GM19372 (cell line): Measurements from ENCODE around the gene CLMN.
"Not testable (repeated sequence)": the region's sequence is repeated elsewhere in the genome, so short reads cannot be mapped to it uniquely, and the experiment has no call there.

ENCODE experiments used
- ATAC-seq: cut with Tn5 transposase; IDR thresholded peaks from one replicate; pipeline ENCODE4 v1.9.1; 2021; ENCODE audit warnings: mild to moderate bottlenecking, low read depth, moderate library complexity; ENCODE audit not compliant: unreplicated experiment

The CLMN gene

GRCh38 chr14:95206534-95206933 lies 113.2 kb downstream of the CLMN start:
- ATAC-seq: no peak

DNA sequence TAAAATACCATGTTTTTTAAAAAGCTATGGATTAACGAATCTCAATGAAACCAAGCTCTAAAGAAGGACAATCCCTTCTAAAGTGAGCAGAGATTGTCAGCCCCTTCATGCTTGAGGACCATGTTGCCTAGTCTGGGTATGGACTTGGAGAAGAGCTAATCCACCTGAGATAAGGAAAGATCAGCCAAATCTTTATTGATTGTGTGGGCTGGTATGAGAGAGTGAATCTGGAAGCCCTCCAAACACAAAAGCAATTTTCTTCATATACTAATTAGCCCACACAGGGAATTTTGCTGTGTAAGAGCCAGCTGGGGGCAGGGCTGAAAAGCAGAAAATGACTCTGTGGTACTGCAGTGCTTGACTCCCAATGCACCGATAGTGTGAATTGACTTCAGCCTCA lies 115.0 kb downstream of the CLMN start:
- ATAC-seq: no peak

DNA sequence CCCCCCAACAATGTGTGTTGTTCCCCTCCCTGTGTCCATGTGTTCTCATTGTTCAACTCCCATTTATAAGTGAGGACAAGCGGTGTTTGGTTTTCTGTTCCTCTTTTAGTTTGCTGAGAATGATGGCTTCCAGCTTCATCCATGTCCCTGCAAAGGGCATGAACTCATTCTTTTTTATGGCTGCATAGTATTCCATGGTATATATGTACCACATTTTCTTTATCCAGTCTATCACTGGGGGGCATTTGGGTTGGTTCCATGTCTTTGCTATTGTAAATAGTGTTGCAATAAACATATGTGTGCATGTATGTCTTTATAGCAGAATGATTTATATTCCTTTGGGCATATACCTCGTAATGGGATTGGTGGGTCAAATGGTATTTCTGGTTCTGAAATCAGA lies 118.0 kb downstream of the CLMN start:
- ATAC-seq: not testable (repeated sequence)

GRCh38 chr14:95200404-95200803 lies 119.3 kb downstream of the CLMN start:
- ATAC-seq: no peak

GRCh38 chr14:95199298-95199983 lies 120.3 kb downstream of the CLMN start:
- no peak for ATAC-seq

DNA sequence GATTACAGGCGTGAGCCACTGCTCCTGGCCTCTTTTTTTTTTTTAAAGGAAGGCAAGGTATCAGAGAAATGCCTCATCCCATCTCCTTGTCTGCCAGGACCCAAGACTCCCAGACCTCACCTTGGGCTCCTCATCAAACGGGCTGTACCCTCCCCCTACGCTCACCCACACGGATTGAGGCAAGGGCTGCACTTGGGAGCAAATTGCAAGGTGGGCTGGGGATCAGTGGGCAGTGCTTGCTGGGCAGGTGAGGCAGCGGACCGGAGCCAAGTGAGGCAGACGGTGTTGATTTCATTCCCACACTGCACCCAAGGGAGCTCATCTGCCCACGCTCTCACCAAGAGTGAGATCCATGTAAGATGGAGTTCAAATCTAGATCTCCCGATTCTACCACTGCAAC lies 121.4 kb downstream of the CLMN start:
- ATAC-seq: no peak

DNA sequence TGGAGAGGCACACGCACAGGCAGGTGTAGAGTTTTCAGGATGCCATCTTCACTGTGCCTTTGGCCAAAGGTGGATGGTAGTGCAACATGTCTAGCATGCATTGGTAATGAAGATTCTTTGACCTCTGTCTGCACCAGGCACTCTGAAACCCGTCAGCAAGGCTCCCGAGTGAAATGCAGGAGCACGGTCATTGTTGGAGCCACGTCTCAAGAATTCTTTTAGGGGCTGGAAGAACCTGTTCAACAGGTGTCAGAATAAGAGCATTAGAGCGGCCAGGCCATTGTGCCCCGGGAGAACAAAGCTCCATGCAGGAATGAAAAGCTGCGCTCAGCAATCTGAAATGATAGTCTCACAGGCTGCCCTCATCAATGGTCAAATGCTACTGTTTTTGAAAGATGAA lies 122.2 kb downstream of the CLMN start:
- no peak for ATAC-seq

- no peak for ATAC-seq
These were observed 122.7 kb downstream of the CLMN start for GRCh38 chr14:95196826-95197545.

DNA sequence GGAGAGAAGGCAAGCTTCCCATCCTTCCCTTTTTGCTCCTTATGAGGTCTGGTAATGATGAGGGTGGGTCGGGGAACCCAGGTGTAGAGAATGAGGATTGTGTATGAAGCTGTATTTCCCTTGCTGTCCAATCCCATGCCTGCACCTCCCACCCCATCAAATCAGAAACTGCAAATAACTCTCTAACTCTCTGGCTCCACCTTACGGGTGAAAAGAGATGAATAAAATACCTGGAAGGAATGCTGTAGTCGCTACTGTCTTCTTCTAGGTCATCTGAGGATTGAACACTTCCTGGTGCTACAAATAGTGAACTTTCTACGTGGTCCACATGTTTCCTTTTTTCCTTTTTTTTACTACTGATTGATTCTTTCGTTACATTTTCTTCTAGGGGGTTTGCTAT lies 123.4 kb downstream of the CLMN start:
- no peak for ATAC-seq

GRCh38 chr14:95195031-95195430 lies 124.7 kb downstream of the CLMN start:
- no peak for ATAC-seq

DNA sequence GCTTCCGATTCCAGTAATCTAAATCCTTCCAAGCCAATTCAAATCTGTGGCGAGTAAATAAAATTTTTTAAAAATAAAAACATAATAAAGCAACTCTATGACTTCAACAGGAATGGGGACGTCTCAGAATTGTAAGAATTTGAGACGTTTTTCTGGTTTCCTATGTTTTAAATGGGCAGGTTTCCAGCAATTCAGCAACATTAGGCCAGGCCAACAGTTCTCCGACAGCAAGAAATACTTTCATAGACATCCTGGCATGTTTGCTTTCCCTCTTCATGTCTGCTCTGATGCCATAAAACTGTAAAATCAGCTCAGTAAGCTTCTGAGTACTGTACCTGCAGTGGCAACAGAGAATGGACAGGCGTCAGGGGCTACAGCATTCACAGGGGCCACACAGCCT lies 126.6 kb downstream of the CLMN start:
- ATAC-seq: no peak

DNA sequence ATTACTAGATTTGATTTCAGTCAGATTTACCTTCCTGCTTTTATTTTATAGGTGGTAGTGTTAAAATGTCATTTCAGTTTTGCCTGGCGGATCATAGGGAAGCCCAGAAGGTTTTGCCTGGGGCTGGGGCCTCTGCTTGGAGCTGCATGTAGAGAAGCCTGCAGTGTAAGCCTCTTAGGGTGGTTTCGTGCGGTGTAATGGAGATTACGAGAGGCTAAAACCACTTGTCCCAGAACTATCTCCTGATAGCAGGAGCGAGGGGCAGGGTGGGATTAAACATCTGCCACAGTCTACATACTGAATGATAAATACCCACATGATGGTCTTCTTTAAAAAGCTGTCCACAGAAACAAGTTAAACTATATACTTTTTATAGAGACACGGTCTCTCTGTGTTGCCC lies 127.4 kb downstream of the CLMN start:
- ATAC-seq: no peak

DNA sequence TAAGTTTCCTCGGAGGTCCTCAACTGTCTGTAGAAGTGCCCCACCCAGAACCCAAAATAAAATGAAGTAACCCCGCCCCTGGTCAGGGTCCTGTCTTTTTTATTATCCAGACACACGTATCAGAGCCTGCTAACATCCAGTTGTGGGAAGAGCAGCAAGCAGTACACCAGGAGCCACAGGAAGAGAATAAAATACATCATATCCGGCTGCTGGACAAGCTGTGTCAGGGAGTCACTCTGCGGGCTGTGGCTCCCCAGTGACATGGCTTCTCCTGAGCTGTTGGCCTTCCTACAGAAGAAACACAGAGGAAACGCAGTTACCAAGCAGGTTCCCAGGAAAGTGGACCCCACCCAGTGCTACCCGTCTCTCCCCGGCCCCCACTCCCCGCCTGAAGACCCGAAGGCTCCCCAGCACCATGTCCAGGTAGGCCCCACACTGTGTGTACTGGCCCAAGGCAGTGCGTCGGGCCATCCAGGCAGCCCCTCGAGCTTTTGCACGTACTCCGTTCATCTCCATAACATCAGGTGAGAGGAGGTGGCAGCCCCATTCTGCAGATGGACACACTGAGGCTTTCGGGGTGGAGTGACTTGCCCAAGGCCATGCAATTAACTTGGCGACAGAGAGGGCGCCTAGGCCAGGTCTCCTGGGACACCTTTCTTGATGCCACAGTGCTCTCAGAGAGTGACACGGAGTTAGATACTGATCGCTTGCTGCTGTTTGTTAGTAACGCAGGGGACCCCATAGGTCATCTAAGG lies 128.1 kb downstream of the CLMN start:
- ATAC-seq: no peak

DNA sequence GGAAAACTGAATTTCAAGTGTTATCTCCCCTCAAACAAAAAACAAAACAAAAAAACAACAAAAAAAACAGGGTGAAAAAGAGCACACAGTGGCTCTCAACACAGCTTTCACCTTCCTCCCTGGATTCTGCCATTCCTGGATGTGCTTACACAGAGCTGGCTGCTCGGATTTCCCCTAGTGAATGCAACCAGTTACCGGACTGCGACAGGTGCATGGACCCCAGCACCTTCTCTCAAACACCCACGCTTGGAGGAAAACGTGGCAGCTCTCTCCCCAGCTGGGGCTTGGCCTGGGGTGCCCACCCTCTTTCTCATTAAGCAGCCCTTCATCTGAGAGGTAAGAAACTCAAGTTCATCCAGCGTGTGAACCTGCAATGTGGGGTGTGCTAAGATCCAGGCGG lies 128.9 kb downstream of the CLMN start:
- no peak for ATAC-seq

DNA sequence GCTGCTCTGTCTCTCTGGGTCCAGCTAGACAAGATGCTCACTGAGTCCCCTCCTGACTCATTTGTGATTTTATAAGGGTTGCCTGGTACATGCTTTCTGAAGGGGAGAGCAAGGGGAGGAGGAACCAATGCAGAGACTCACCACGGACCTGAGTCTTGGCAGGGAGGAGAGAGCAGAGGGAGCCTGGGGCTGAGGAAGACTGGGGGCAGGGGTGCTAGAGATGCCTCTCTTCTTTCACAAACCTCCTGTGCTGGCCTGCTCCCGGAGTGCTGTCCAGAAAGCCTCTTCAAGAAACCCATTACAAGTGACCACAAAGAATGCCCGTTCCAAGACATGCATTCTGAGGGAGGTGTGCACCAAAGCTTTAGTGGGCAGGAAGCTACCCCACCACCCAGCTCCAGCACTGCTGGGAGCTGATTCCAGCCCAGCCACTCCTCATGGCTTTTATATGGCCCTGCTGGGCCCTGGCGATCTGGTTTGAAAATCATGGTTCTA lies 129.3 kb downstream of the CLMN start:
- ATAC-seq: no peak

GRCh38 chr14:95189367-95190132 lies 130.2 kb downstream of the CLMN start:
- no peak for ATAC-seq

DNA sequence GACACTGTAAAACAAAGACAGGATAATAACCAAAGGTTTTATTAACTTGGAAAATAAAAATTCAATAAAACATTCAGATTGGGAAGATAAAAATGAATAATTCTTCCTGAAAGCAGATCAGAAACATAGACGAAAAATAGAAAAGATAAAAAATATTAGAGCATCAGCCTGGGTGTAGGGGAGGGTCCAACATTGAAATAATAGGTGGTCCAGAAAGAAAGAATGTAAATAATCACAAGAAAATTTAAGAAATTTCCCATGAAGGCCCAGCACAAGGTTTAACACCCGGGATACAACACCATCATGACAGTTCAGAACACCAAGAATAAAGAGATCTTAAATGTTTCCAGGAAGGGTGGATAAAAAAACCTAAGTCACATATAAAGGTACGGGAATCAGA lies 131.3 kb downstream of the CLMN start:
- no peak for ATAC-seq

DNA sequence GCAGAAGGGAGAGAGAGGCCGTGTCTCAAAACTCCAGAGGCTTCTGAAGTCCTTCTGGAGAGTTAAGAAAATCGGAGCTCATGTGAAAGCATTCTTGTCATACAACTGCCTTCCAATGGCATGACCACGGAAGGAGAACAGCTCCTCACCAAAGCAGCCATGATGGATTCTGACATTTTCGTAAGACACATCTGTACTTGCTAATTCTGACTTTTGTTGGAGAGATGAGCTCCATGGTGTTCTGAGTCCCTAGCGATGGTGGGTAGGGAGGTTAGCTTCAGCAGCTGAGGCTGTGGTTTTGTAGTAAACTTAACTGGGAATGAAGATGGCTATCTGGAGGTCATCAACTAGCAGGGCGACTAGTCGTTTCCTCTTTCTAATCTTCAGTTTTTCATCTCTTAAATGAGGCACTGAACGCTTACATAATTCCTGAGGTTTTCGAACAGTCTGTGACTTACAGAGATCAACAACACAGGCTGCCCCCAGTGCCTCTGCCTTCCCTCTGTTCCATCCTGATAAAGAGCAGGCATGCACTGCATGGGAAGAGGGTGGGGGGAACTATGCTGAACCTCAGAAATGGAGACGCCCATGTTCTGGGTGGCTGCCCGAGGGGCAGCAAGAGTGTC lies 133.8 kb downstream of the CLMN start:
- no peak for ATAC-seq

- ATAC-seq: no peak
These were observed 134.5 kb downstream of the CLMN start for GRCh38 chr14:95185033-95185766.

DNA sequence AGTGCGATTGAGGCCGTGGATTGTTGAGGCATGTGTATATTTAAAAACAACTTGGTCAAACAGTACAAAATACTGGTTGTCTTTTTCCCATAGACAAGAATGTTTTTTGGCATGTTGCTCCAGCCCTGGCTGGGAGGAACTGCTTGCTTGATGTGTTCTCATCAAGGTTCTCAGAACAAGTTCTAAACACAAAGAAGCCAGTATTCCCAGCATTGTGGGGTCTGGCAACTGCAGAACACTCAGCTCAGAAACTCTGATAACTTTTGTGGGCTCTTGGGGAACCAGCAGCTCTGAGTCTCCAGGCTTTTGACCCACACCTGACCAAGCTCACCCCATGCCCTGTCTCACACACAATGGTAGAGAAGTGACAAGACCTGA lies 135.3 kb downstream of the CLMN start:
- ATAC-seq: no peak
